Sigmoid colon (tissue), 7 donors: Measurements from ENCODE around the gene WDR91. TPM values are rescaled to one million over a fixed set of nuclear protein-coding genes. Genes with fewer than 3 reads are reported as not detected.

ENCODE experiments used
- DNase-seq: peaks from one replicate; pipeline ENCODE4 v3.0.0-alpha.2; 2019
- H3K27ac ChIP-seq, 4 donors: fragments of 200-600 bp; sonication (generic); one replicate each; pipeline ENCODE4 v1.5.1; 2016 to 2019; ENCODE audit warnings: mild to moderate bottlenecking in 1 of 4
- H3K27me3 ChIP-seq, 3 donors: fragments of 200-600 bp; sonication (generic); one replicate each; pipeline ENCODE4 v1.5.1; 2019; ENCODE audit warnings: mild to moderate bottlenecking in 1 of 3
- H3K36me3 ChIP-seq, 4 donors: fragments of 200-600 bp; sonication (generic); one replicate each; pipeline ENCODE4 v1.5.1; 2016 to 2019
- H3K4me1 ChIP-seq, 4 donors: fragments of 200-600 bp; sonication (generic); one replicate each; pipeline ENCODE4 v1.5.1; 2017 to 2019
- H3K4me3 ChIP-seq, 4 donors: fragments of 200-600 bp; sonication (generic); one replicate each; pipeline ENCODE4 v1.5.1; 2017 to 2019; ENCODE audit warnings: mild to moderate bottlenecking in 2 of 4, moderate library complexity in 1 of 4
- H3K9me3 ChIP-seq, 4 donors: fragments of 200-600 bp in 3 of 4; sonication (generic) in 3 of 4; one replicate each; pipeline versions ENCODE4 v1.5.1 to v1.6.1; 2013 to 2019
- CTCF ChIP-seq, 4 experiments: fragments of 450-650 bp in 3 of 4; fragments of 200-600 bp in 1 of 4; IDR thresholded peaks; one replicate each; pipeline ENCODE4 v1.5.1; 2016 to 2019; ENCODE audit warnings: antibody characterized with exemption in 4 of 4, mild to moderate bottlenecking in 3 of 4, moderate library complexity in 2 of 4
- EP300 ChIP-seq, 4 donors: sonication (generic); formaldehyde crosslinking; IDR thresholded peaks; one replicate each; pipeline ENCODE4 v1.6.1; 2017; ENCODE audit warnings: antibody characterized with exemption in 4 of 4
- POLR2A ChIP-seq, 2 donors: fragments of 450-650 bp; IDR thresholded peaks; one replicate each; pipeline ENCODE4 v1.6.1; 2016; ENCODE audit warnings: antibody characterized with exemption in 2 of 2, mild to moderate bottlenecking in 2 of 2, moderate library complexity in 2 of 2
- POLR2AphosphoS5 ChIP-seq, 4 donors: sonication (generic); formaldehyde crosslinking; IDR thresholded peaks; one replicate each; pipeline ENCODE4 v1.6.1; 2017; ENCODE audit warnings: antibody characterized with exemption in 4 of 4
- WGBS, 2 donors: extraction: QIAGEN DNeasy Blood & Tissue Kit; methylation state at CpG; one replicate each; pipeline ENCODE4 v1.1.7; 2013; 5-methylcytosine and 5-hydroxymethylcytosine counted together
- intact Hi-C: fragments of 100-400 bp; cut with DNase I; formaldehyde crosslinking; loops from one replicate; pipeline ENCODE4 v1.15.1; 2023
- polyA plus RNA-seq, 3 donors: library from polyadenylated mRNA; stranded (reverse); fragments of 200-250 nt; gene quantifications; one replicate each; pipeline ENCODE4 v1.2.3, GENCODE V29; 2013
- total RNA-seq, 4 donors: library from RNA; depleted of rRNA; stranded (reverse); fragments of >200 nt; gene quantifications; one replicate each; pipeline ENCODE4 v1.1.0, GENCODE V29; 2016
- donor health status: healthy with polysubstance abuse.
- donor health status: Bipolar disorder and iron deficiency.
- donor health status: healthy.

Gene WDR91
- total and polyA plus RNA-seq, 7 donors, result 2.1 to 14.1 (median 11.0) TPM

GRCh38 chr7:135184254-135184841 is 27.0 kb downstream of the WDR91 start:
- intact Hi-C loops, result no loop called here
- peaks cover 0 to 23% (median 19%) of the 10 kb centered on the region in 4 donors for H3K9me3 ChIP-seq
- no peak overlapping the region for H3K27ac ChIP-seq
- TF ChIP-seq EP300 (IDR thresholded peaks at IDR 0.05) (no peak), CTCF (IDR thresholded peaks at IDR 0.05) (no peak), POLR2A (IDR thresholded peaks at IDR 0.05) (no peak), POLR2AphosphoS5 (IDR thresholded peaks at IDR 0.05) (no peak)
- DNase-seq, result no peak
- H3K4me1 ChIP-seq, result no peaks in the 10 kb centered on the region
- H3K4me3 ChIP-seq, result no peak overlapping the region
- 96 to 97% methylated on average over 5 of the region's 5 CpGs for WGBS, 2 donors
- H3K36me3 ChIP-seq, result peaks cover 18 to 80% (median 40%) of the 10 kb centered on the region in 4 donors
- H3K27me3 ChIP-seq, result no peaks in the 10 kb centered on the region

- intact Hi-C loops, result no loop called here
- Histone ChIP-seq H3K27me3 (no peaks in the 10 kb centered on the region), H3K27ac (no peak overlapping the region), H3K36me3 (peaks cover 10 to 71% (median 32%) of the 10 kb centered on the region in 4 donors), H3K9me3 (peaks cover 0 to 23% (median 19%) of the 10 kb centered on the region in 4 donors), H3K4me3 (no peak overlapping the region), H3K4me1 (no peaks in the 10 kb centered on the region)
- WGBS, 2 donors, result 95 to 98% methylated on average over 7 of the region's 7 CpGs
- no peak for TF ChIP-seq POLR2A (IDR thresholded peaks at IDR 0.05)
- TF ChIP-seq EP300 (IDR thresholded peaks at IDR 0.05), result no peak
- no peak for TF ChIP-seq CTCF (IDR thresholded peaks at IDR 0.05)
- no peak for TF ChIP-seq POLR2AphosphoS5 (IDR thresholded peaks at IDR 0.05)
- no peak for DNase-seq
Observed at GRCh38 chr7:135183478-135183877, 27.8 kb downstream of the WDR91 start.

GRCh38 chr7:135181929-135182678 is 29.2 kb downstream of the WDR91 start:
- Histone ChIP-seq H3K4me1 (no peaks in the 10 kb centered on the region), H3K4me3 (no peak overlapping the region), H3K36me3 (peaks cover 4 to 57% (median 25%) of the 10 kb centered on the region in 4 donors), H3K27ac (no peak overlapping the region), H3K27me3 (no peaks in the 10 kb centered on the region), H3K9me3 (peaks cover 0 to 23% (median 19%) of the 10 kb centered on the region in 4 donors)
- 98% methylated on average over 31 of the region's 31 CpGs for WGBS, 2 donors
- TF ChIP-seq POLR2AphosphoS5 (IDR thresholded peaks at IDR 0.05) (no peak), CTCF (IDR thresholded peaks at IDR 0.05) (no peak), EP300 (IDR thresholded peaks at IDR 0.05) (no peak), POLR2A (IDR thresholded peaks at IDR 0.05) (no peak)
- intact Hi-C loops, result no loop called here
- DNase-seq, result no peak

- peaks cover 0 to 50% (median 18%) of the 10 kb centered on the region in 4 donors for H3K36me3 ChIP-seq
- intact Hi-C loops, result no loop called here
- no peaks in the 10 kb centered on the region for H3K4me1 ChIP-seq
- H3K27ac ChIP-seq, result no peak overlapping the region
- TF ChIP-seq CTCF (IDR thresholded peaks at IDR 0.05) (no peak), POLR2A (IDR thresholded peaks at IDR 0.05) (no peak), EP300 (IDR thresholded peaks at IDR 0.05) (no peak)
- H3K27me3 ChIP-seq, result no peaks in the 10 kb centered on the region
- DNase-seq, result no peak
- H3K4me3 ChIP-seq, result no peak overlapping the region
- 90 to 92% methylated on average over 3 of the region's 3 CpGs for WGBS, 2 donors
- peaks cover 0 to 23% (median 19%) of the 10 kb centered on the region in 4 donors for H3K9me3 ChIP-seq
Observed at GRCh38 chr7:135181261-135181928, 29.9 kb downstream of the WDR91 start.
